H1 (cell line): ENCODE results near the gene ATP6V0A1. TPM values are rescaled to one million over a fixed set of nuclear protein-coding genes. Genes with fewer than 3 reads are reported as not detected.

ENCODE experiments used
- CTCF ChIA-PET: fragments of 300-600 bp; sonication (Branson Sonifier 250); formaldehyde crosslinking; loops from one replicate; lab custom pipeline; 2021; ENCODE audit not compliant: partially characterized antibody; lab: Charles Lee
- POLR2A ChIA-PET: fragments of 300-600 bp; sonication (Branson Sonifier 250); formaldehyde crosslinking; loops from one replicate; lab custom pipeline; 2021; ENCODE audit warnings: inconsistent platforms; ENCODE audit not compliant: partially characterized antibody; lab: Charles Lee
- DNase-seq, 2 experiments: peaks; one replicate each; pipeline versions ENCODE4 v3.0.0 to v3.0.0-alpha.2; 2010 to 2022; ENCODE audit warnings: low spot score in 2 of 2, low read depth in 1 of 2, mixed read lengths in 1 of 2
- FAIRE-seq: peaks from 2 replicates; lab custom pipeline; 2011; peaks lifted over from hg19 to GRCh38; lab: Jason Lieb, UNC
- H2AFZ ChIP-seq: 2 replicates; pipeline ENCODE4 v1.8.1; 2012; ENCODE audit warnings: low read length, inconsistent platforms
- H2AK5ac ChIP-seq: 2 replicates; pipeline ENCODE4 v1.6.1; 2013; ENCODE audit warnings: low read depth, low read length
- H2BK120ac ChIP-seq: replicated peaks from 2 replicates; pipeline ENCODE3; 2013; ENCODE audit warnings: low read depth, low read length, inconsistent platforms
- H2BK12ac ChIP-seq: 2 replicates; pipeline ENCODE4 v1.6.1; 2013; ENCODE audit warnings: low read depth, low read length
- H2BK15ac ChIP-seq: 2 replicates; pipeline ENCODE4 v1.6.1; 2013; ENCODE audit warnings: low read length
- H2BK20ac ChIP-seq: 2 replicates; pipeline ENCODE4 v1.6.1; 2013; ENCODE audit warnings: low read length
- H2BK5ac ChIP-seq: 2 replicates; pipeline ENCODE4 v1.6.1; 2013; ENCODE audit warnings: low read depth, low read length
- H3K14ac ChIP-seq: 2 replicates; pipeline ENCODE4 v1.6.1; 2013; ENCODE audit warnings: inconsistent platforms; ENCODE audit not compliant: insufficient read length
- H3K18ac ChIP-seq: 2 replicates; pipeline ENCODE4 v1.6.1; 2013; ENCODE audit warnings: low read length; ENCODE audit errors: extremely low read depth
- H3K23ac ChIP-seq: 2 replicates; pipeline ENCODE4 v1.6.1; 2013; ENCODE audit warnings: inconsistent platforms; ENCODE audit not compliant: insufficient read length
- H3K23me2 ChIP-seq: 2 replicates; pipeline ENCODE4 v1.6.1; 2013; ENCODE audit warnings: low read depth, low read length
- H3K27ac ChIP-seq: 2 replicates; pipeline ENCODE4 v1.6.1; 2011; ENCODE audit warnings: low read depth, low read length, inconsistent platforms
- H3K27me3 ChIP-seq, 4 experiments: replicated peaks in 1 of 4; 1 replicate in 1 of 4; 2 replicates in 3 of 4; pipeline versions ENCODE4 v1.6.1 to v1.8.1; 2011 to 2013; ENCODE audit warnings: low read length in 3 of 4, mild to moderate bottlenecking in 3 of 4, inconsistent platforms in 2 of 4, mixed read lengths in 2 of 4, moderate library complexity in 1 of 4; ENCODE audit not compliant: control insufficient read depth in 3 of 4, insufficient read depth in 3 of 4; ENCODE audit errors: extremely low read depth in 1 of 4
- H3K36me3 ChIP-seq, 4 experiments: 2 replicates each; pipeline versions ENCODE4 v1.6.1 to v1.8.1; 2011 to 2013; ENCODE audit warnings: mild to moderate bottlenecking in 4 of 4, low read length in 3 of 4, moderate library complexity in 2 of 4, control low read depth in 1 of 4, inconsistent platforms in 1 of 4; ENCODE audit not compliant: insufficient read depth in 4 of 4, control insufficient read depth in 2 of 4
- H3K4ac ChIP-seq: replicated peaks from 2 replicates; pipeline ENCODE3; 2013; ENCODE audit warnings: low read length, low read depth, mixed read lengths, inconsistent platforms; ENCODE audit not compliant: insufficient read length
- H3K4me1 ChIP-seq, 4 experiments: replicated peaks in 1 of 4; 1 replicate in 1 of 4; 2 replicates in 3 of 4; pipeline versions ENCODE4 v1.6.1 to v1.8.1; 2011 to 2013; ENCODE audit warnings: low read length in 3 of 4, inconsistent platforms in 2 of 4, mixed read lengths in 1 of 4; ENCODE audit not compliant: insufficient read depth in 4 of 4, control insufficient read depth in 3 of 4
- H3K4me2 ChIP-seq, 2 experiments: 2 replicates each; pipeline versions ENCODE4 v1.6.1 to v1.8.1; 2011 to 2013; ENCODE audit warnings: low read depth in 2 of 2, low read length in 2 of 2, control low read depth in 1 of 2, inconsistent platforms in 1 of 2, mild to moderate bottlenecking in 1 of 2; ENCODE audit not compliant: insufficient read depth in 1 of 2
- H3K4me3 ChIP-seq, 4 experiments: fragments of 200-600, 300-600 bp in 1 of 4; sonication (generic), shearing (Covaris generic), sonication (Bioruptor Twin) in 1 of 4; 2 replicates each; pipeline versions ENCODE4 v1.5.1 to v1.8.1; 2011 to 2016; ENCODE audit warnings: low read length in 4 of 4, low read depth in 3 of 4, control low read depth in 2 of 4, inconsistent platforms in 2 of 4, mild to moderate bottlenecking in 2 of 4, mixed read lengths in 1 of 4, moderate library complexity in 1 of 4; ENCODE audit not compliant: insufficient read depth in 2 of 4; ENCODE audit errors: extremely low read depth in 1 of 4
- H3K56ac ChIP-seq: replicated peaks from 2 replicates; pipeline ENCODE3; 2013; ENCODE audit warnings: low read depth, mild to moderate bottlenecking, mixed read lengths, low read length, inconsistent platforms; ENCODE audit not compliant: insufficient read length
- H3K79me1 ChIP-seq: 2 replicates; pipeline ENCODE4 v1.6.1; 2013; ENCODE audit warnings: low read depth, low read length, control low read depth
- H3K79me2 ChIP-seq, 2 experiments: 2 replicates each; pipeline versions ENCODE4 v1.6.1 to v1.8.1; 2012 to 2013; ENCODE audit warnings: low read length in 2 of 2, mild to moderate bottlenecking in 2 of 2, inconsistent platforms in 1 of 2; ENCODE audit not compliant: insufficient read depth in 2 of 2, control insufficient read depth in 1 of 2
- H3K9ac ChIP-seq, 4 experiments: replicated peaks in 1 of 4; 1 replicate in 1 of 4; 2 replicates in 3 of 4; pipeline versions ENCODE4 v1.6.1 to v1.8.1; 2011 to 2013; ENCODE audit warnings: low read depth in 3 of 4, low read length in 3 of 4, control low read depth in 2 of 4, mild to moderate bottlenecking in 2 of 4, moderate library complexity in 2 of 4, inconsistent platforms in 1 of 4; ENCODE audit errors: extremely low read depth in 1 of 4
- H3K9me3 ChIP-seq, 2 experiments: 2 replicates each; pipeline versions ENCODE4 v1.6.1 to v1.8.1; 2012 to 2013; ENCODE audit warnings: mild to moderate bottlenecking in 2 of 2, moderate library complexity in 2 of 2, control low read depth in 1 of 2, inconsistent platforms in 1 of 2, low read depth in 1 of 2, low read length in 1 of 2, mixed read lengths in 1 of 2; ENCODE audit not compliant: insufficient read depth in 2 of 2
- H4K20me1 ChIP-seq, 2 experiments: replicated peaks in 1 of 2; 2 replicates each; pipeline versions ENCODE3 to v1.8.1; 2011 to 2013; ENCODE audit warnings: inconsistent platforms in 2 of 2, low read length in 2 of 2, mild to moderate bottlenecking in 1 of 2; ENCODE audit not compliant: insufficient read depth in 2 of 2, control insufficient read depth in 1 of 2
- H4K5ac ChIP-seq: 2 replicates; pipeline ENCODE4 v1.6.1; 2013; ENCODE audit warnings: low read length, low read depth, mixed read lengths, inconsistent platforms; ENCODE audit not compliant: insufficient read length
- H4K8ac ChIP-seq: 2 replicates; pipeline ENCODE4 v1.8.0; 2013; ENCODE audit warnings: mild to moderate bottlenecking, moderate library complexity, low read length, inconsistent platforms; ENCODE audit not compliant: insufficient read depth; ENCODE audit errors: extremely low read depth
- H4K91ac ChIP-seq: replicated peaks from 2 replicates; pipeline ENCODE3; 2013; ENCODE audit warnings: low read length, mixed read lengths, inconsistent platforms; ENCODE audit not compliant: insufficient read length
- BACH1 ChIP-seq: IDR thresholded peaks from 2 replicates; pipeline ENCODE4 v1.6.1; 2012; ENCODE audit warnings: low read length, improper control_type of control experiment
- BCL11A ChIP-seq, 2 experiments: IDR thresholded peaks; one replicate each; pipeline ENCODE4 v1.6.1; 2011; ENCODE audit warnings: low read depth in 2 of 2, low read length in 2 of 2, mild to moderate bottlenecking in 2 of 2
- BRCA1 ChIP-seq: IDR thresholded peaks from 2 replicates; pipeline ENCODE4 v1.6.1; 2012; ENCODE audit warnings: low read depth, low read length, improper control_type of control experiment
- CEBPB ChIP-seq: IDR thresholded peaks from 2 replicates; pipeline ENCODE4 v1.6.1; 2012; ENCODE audit warnings: low read depth, low read length
- FOSL1 ChIP-seq: IDR thresholded peaks from 2 replicates; pipeline ENCODE4 v1.6.1; 2011; ENCODE audit warnings: mild to moderate bottlenecking, low read depth, low read length, moderate library complexity; ENCODE audit not compliant: insufficient read depth
- GABPA ChIP-seq: IDR thresholded peaks from 2 replicates; pipeline ENCODE4 v1.6.1; 2011; ENCODE audit warnings: mild to moderate bottlenecking, low read length, moderate library complexity, borderline replicate concordance; ENCODE audit not compliant: insufficient read depth
- KDM4A ChIP-seq: IDR thresholded peaks from one replicate; pipeline ENCODE4 v1.7.1; 2012; ENCODE audit warnings: low read depth, mild to moderate bottlenecking, moderate library complexity, low read length, inconsistent platforms; ENCODE audit not compliant: severe bottlenecking
- POLR2A ChIP-seq, 2 experiments: IDR thresholded peaks; 1 replicate in 1 of 2; 2 replicates in 1 of 2; pipeline ENCODE4 v1.6.1; 2011; ENCODE audit warnings: low read depth in 2 of 2, low read length in 2 of 2, mild to moderate bottlenecking in 2 of 2; ENCODE audit errors: control extremely low read depth in 1 of 2
- POU5F1 ChIP-seq: IDR thresholded peaks from 2 replicates; pipeline ENCODE4 v1.6.1; 2011; ENCODE audit warnings: low read depth, mild to moderate bottlenecking, low read length, moderate library complexity
- SIN3A ChIP-seq, 2 experiments: IDR thresholded peaks in 1 of 2; conservative IDR thresholded peaks in 1 of 2; 2 replicates each; pipeline ENCODE4 v1.6.1; 2011 to 2012; ENCODE audit warnings: low read length in 2 of 2, improper control_type of control experiment in 1 of 2, low read depth in 1 of 2, mild to moderate bottlenecking in 1 of 2
- SIX5 ChIP-seq: IDR thresholded peaks from 2 replicates; pipeline ENCODE4 v1.6.1; 2011; ENCODE audit warnings: mild to moderate bottlenecking, low read depth, low read length
- SRF ChIP-seq: IDR thresholded peaks from 2 replicates; pipeline ENCODE4 v1.6.1; 2011; ENCODE audit warnings: mild to moderate bottlenecking, low read depth, low read length, moderate library complexity
- SUZ12 ChIP-seq: fragments of 200-600 bp; sonication (generic); IDR thresholded peaks from 2 replicates; pipeline ENCODE4 v1.6.1; 2012; ENCODE audit warnings: mild to moderate bottlenecking, inconsistent platforms, low read length, moderate library complexity, mixed read lengths
- TBP ChIP-seq: IDR thresholded peaks from 2 replicates; pipeline ENCODE4 v1.6.1; 2011; ENCODE audit warnings: low read depth, low read length, improper control_type of control experiment
- YY1 ChIP-seq: IDR thresholded peaks from 2 replicates; pipeline ENCODE4 v1.6.1; 2011; ENCODE audit warnings: low read depth, mild to moderate bottlenecking, low read length
- WGBS, 2 experiments: shearing (Covaris generic) in 1 of 2; methylation state at CpG; one replicate each; pipeline versions ENCODE4 v1.1.6 to v1.1.7; 2013 to 2015; ENCODE audit warnings: low lambda C conversion rate in 2 of 2, mixed read lengths in 2 of 2, inconsistent platforms in 1 of 2, low coverage in 1 of 2, missing lambda C conversion rate in 1 of 2; ENCODE audit not compliant: insufficient replicate concordance in 2 of 2, insufficient coverage in 1 of 2, insufficient read length in 1 of 2; ENCODE audit errors: extremely low coverage in 1 of 2, missing lambda C conversion rate in 1 of 2; 5-methylcytosine and 5-hydroxymethylcytosine counted together
- polyA plus RNA-seq, 7 experiments: library from polyadenylated mRNA; depleted of rRNA in 3 of 7; stranded (reverse) in 5 of 7; unstranded in 2 of 7; fragments of >200 nt in 5 of 7; fragments of 200-250 nt in 2 of 7; gene quantifications; 1 replicate in 5 of 7; 2 replicates in 1 of 7; 4 replicates in 1 of 7; pipeline versions ENCODE4 v1.2.1 to v1.2.3, GENCODE V29; 2011 to 2013; ENCODE audit warnings: missing spikeins in 2 of 7, mixed read lengths in 2 of 7
- total RNA-seq: library from RNA; stranded (reverse); fragmentation: NEBNext Ultra II Directional; extraction: Animal tissue kit (Norgen Biotek cat#: 25700); gene quantifications from 2 replicates; pipeline ENCODE4 v1.2.1, GENCODE V29; 2021

ATP6V0A1 gene
- total and polyA plus RNA-seq, 2 of the 8 experiments (the other 6 are each of a cell fraction or from before 2014, with no cell fraction given), result 55.3 to 63.4 TPM

GRCh38 chr17:42502091-42502490 lies 43.4 kb downstream of the ATP6V0A1 start:
- DNase-seq (no peak), FAIRE-seq (no peak)

More at GRCh38 chr17:42502091-42502490, 43.4 kb downstream of the ATP6V0A1 start:
- H2AK5ac ChIP-seq, result no peak overlapping the region
- no peak overlapping the region for H3K9ac ChIP-seq
- no peak overlapping the region for H3K56ac ChIP-seq
- WGBS, 2 experiments, result 94% methylated on average over 5 of the region's 5 CpGs; no CpG with 5 or more reads in 1 of the 2 experiments
- no peak overlapping the region for H2BK15ac ChIP-seq
- H2BK120ac ChIP-seq, result no peak overlapping the region
- H2BK20ac ChIP-seq, result no peak overlapping the region
- H2AFZ ChIP-seq, result no peak overlapping the region
- no peak overlapping the region for H4K8ac ChIP-seq
- no peaks in the 10 kb centered on the region for H4K20me1 ChIP-seq
- H3K4me2 ChIP-seq, result no peak overlapping the region
- H2BK12ac ChIP-seq, result no peak overlapping the region
- no peak overlapping the region for H3K4me3 ChIP-seq
- TF ChIP-seq SIN3A (conservative IDR thresholded peaks at IDR 0.05 in 1 of 2, IDR thresholded peaks at IDR 0.05 in 1 of 2; ENCODE audit: low read depth in 1 of 2, low read length in 2 of 2), result no peak
- TF ChIP-seq YY1, result no peak
- TF ChIP-seq BACH1, result no peak
- no peak for TF ChIP-seq BCL11A (IDR thresholded peaks at IDR 0.05; ENCODE audit: low read depth in 2 of 2, low read length in 2 of 2)
- no peak for TF ChIP-seq KDM4A
- no peak for TF ChIP-seq SIX5
- no peak for TF ChIP-seq TBP
- TF ChIP-seq SUZ12, result no peak
- no peak for TF ChIP-seq GABPA
- TF ChIP-seq POU5F1, result no peak
- TF ChIP-seq SRF, result no peak
- TF ChIP-seq FOSL1, result no peak
- TF ChIP-seq CEBPB, result no peak
- no peak for TF ChIP-seq POLR2A (IDR thresholded peaks at IDR 0.05; ENCODE audit: control extremely low read depth in 1 of 2, low read depth in 2 of 2, low read length in 2 of 2)
- TF ChIP-seq BRCA1, result no peak
- H3K79me2 ChIP-seq, result no peaks in the 10 kb centered on the region
- H3K79me1 ChIP-seq, result no peaks in the 10 kb centered on the region
- no peak overlapping the region for H3K14ac ChIP-seq
- no peak overlapping the region for H2BK5ac ChIP-seq
- H3K23ac ChIP-seq, result no peak overlapping the region
- no peaks in the 10 kb centered on the region for H3K9me3 ChIP-seq
- H3K4ac ChIP-seq, result no peak overlapping the region
- H3K27me3 ChIP-seq, result no peaks in the 10 kb centered on the region
- H4K91ac ChIP-seq, result no peak overlapping the region
- no peak overlapping the region for H3K18ac ChIP-seq
- no peaks in the 10 kb centered on the region for H3K4me1 ChIP-seq
- POLR2A ChIA-PET, result interaction anchor here (1.4 kb wide), 1 partner anchor 12 kb away, joined by 4 read pairs; no protein-coding TSS in a partner anchor
- H3K27ac ChIP-seq, result no peak overlapping the region
- H3K36me3 ChIP-seq, result peaks cover 6 to 33% (median 16%) of the 10 kb centered on the region in 4 experiments; a peak in 6 of 8 replicates
- CTCF ChIA-PET, result interaction anchor here (0.6 to 0.8 kb wide), 3 partner anchors 14 to 1447 kb away, joined by 4 read pairs; no protein-coding TSS in a partner anchor
- no peak overlapping the region for H4K5ac ChIP-seq
- no peaks in the 10 kb centered on the region for H3K23me2 ChIP-seq
